ENCODE measurements around the gene SLK. TPM values are rescaled to one million over a fixed set of nuclear protein-coding genes. Genes with fewer than 3 reads are reported as not detected.

Gene SLK
- polyA plus RNA-seq, 1 of the 3 experiments (the other 2 are of a cell fraction), result 4.0 TPM

DNA sequence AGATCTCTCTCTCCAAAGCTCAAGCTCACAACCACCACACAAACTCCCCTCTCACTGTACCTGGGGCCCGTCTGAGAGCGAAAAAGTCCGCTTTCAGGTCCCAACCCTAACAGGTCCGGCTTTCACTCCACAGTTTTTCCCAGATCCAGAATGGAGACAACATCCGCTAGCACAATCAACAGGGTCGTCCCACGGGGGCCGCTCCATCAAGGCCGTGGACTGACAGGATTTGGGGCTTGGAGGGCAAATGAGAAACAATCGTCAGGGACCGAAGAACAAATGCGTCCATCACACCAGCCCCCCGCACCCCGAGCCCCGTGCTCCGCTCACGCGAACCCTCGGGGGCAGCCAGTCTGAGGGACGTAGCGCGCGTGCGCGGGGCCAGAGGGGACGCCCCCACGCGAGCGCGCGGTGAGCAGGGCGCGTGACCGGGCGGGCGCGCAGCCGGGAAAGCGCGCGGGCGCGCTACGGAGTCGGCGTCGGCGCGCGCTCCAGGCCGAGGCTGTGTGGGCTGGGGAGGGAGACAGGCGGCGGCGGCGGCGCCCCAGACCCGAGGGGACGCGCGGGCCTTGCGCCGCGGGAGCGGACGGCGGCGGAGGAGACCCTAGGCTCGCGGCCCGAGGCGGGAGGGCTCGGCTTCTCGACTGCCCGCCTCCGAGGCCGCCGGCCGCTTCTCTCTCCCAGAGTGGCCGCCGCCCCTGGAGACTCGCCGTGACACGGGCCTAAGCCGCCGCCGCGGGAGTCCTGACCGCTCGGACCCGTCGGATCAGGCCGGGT is at the start of gene SLK (continued):
- no peak for TF ChIP-seq CHD2 (IDR thresholded peaks at IDR 0.05; ENCODE audit: low read length, partially characterized antibody)
- TF ChIP-seq EZH2phosphoT487 (IDR thresholded peaks at IDR 0.05; ENCODE audit: borderline replicate concordance, low read depth), result no peak
- no peak for TF ChIP-seq JUND (IDR thresholded peaks at IDR 0.05)
- TF ChIP-seq, protein P1, sequence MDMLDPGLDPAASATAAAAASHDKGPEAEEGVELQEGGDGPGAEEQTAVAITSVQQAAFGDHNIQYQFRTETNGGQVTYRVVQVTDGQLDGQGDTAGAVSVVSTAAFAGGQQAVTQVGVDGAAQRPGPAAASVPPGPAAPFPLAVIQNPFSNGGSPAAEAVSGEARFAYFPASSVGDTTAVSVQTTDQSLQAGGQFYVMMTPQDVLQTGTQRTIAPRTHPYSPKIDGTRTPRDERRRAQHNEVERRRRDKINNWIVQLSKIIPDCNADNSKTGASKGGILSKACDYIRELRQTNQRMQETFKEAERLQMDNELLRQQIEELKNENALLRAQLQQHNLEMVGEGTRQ (IDR thresholded peaks at IDR 0.05; ENCODE audit: borderline replicate concordance, low read depth, low read length), result no peak
- peak; percentile 19; the same call in 1 of the 2 replicates for TF ChIP-seq MXI1 (IDR thresholded peaks at IDR 0.05; ENCODE audit: low read depth, low read length)
- TF ChIP-seq ELF1 (IDR thresholded peaks at IDR 0.05), result no peak
- no peak for TF ChIP-seq GATA2 (CRISPR knock-in tag; IDR thresholded peaks at IDR 0.05)
- no peak for TF ChIP-seq GABPA (IDR thresholded peaks at IDR 0.05; ENCODE audit: low read depth)
- no peak for TF ChIP-seq RXRA (IDR thresholded peaks at IDR 0.05; ENCODE audit: borderline replicate concordance, low read depth)
- TF ChIP-seq USF1 (IDR thresholded peaks at IDR 0.05; ENCODE audit: borderline replicate concordance, low read depth), result peak; percentile 21; the same call in 1 of the 2 replicates
- no peak for TF ChIP-seq MEF2A (IDR thresholded peaks at IDR 0.05; ENCODE audit: borderline replicate concordance, low read depth)

- H3K79me2 ChIP-seq (ENCODE audit: insufficient read depth), result peaks cover 42% of the 10 kb centered on the region
- no peaks in the 10 kb centered on the region for H3K9me3 ChIP-seq
- H4K20me1 ChIP-seq (ENCODE audit: insufficient read depth), result no peaks in the 10 kb centered on the region
- no peak for TF ChIP-seq ZBTB33 (IDR thresholded peaks at IDR 0.05; ENCODE audit: borderline replicate concordance, low read depth)
- no peak for TF ChIP-seq CHD2 (IDR thresholded peaks at IDR 0.05; ENCODE audit: low read length, partially characterized antibody)
- TF ChIP-seq MAX (IDR thresholded peaks at IDR 0.05; ENCODE audit: low read depth), result peak; percentile 90
- no peak for TF ChIP-seq YY1 (IDR thresholded peaks at IDR 0.05; ENCODE audit: low read depth)
- TF ChIP-seq TAF1 (IDR thresholded peaks at IDR 0.05; ENCODE audit: borderline replicate concordance, low read depth, low read length), result no peak
- no peak for TF ChIP-seq FOXM1 (IDR thresholded peaks at IDR 0.05; ENCODE audit: low read depth)
- no peak for TF ChIP-seq ELF1 (IDR thresholded peaks at IDR 0.05)
- TF ChIP-seq RXRA (IDR thresholded peaks at IDR 0.05; ENCODE audit: borderline replicate concordance, low read depth), result no peak
- no peak for TF ChIP-seq NFIC (IDR thresholded peaks at IDR 0.05; ENCODE audit: borderline replicate concordance)
- TF ChIP-seq JUND (IDR thresholded peaks at IDR 0.05), result no peak
- no peak for TF ChIP-seq POLR2AphosphoS5 (IDR thresholded peaks at IDR 0.05; ENCODE audit: low read depth, low read length)
- peak; percentile 73 for TF ChIP-seq MXI1 (IDR thresholded peaks at IDR 0.05; ENCODE audit: low read depth, low read length)
- no peak for TF ChIP-seq TCF12 (IDR thresholded peaks at IDR 0.05)
- no peak for TF ChIP-seq FOSL2 (IDR thresholded peaks at IDR 0.05; ENCODE audit: borderline replicate concordance, low read depth)
- TF ChIP-seq GABPA (IDR thresholded peaks at IDR 0.05; ENCODE audit: low read depth), result no peak
- peak overlapping the region; percentile 98 for H2AFZ ChIP-seq (ENCODE audit: low read depth)
- H3K9ac ChIP-seq, result peak overlapping the region; percentile 89
- no peaks in the 10 kb centered on the region for H3K27me3 ChIP-seq (ENCODE audit: insufficient read depth)
- WGBS (ENCODE audit: low lambda C conversion rate), result 4% methylated on average over 12 of the region's 29 CpGs
- ChIA-PET CTCF (interaction anchor here (1.0 to 1.4 kb wide), 3 partner anchors 32 to 205 kb away, joined by 3 to 4 read pairs (median 3); no protein-coding TSS in a partner anchor), POLR2A (interaction anchor here (0.7 to 1.5 kb wide), 2 partner anchors 9 kb away, joined by 3 to 5 read pairs; no protein-coding TSS in a partner anchor)
- peak overlapping the region; percentile 99 for H3K4me2 ChIP-seq
- H3F3A ChIP-seq (replicated peaks; ENCODE audit: insufficient read depth), result peaks cover 11% of the 10 kb centered on the region
- H3K4me3 ChIP-seq (ENCODE audit: low read depth in 2 of 2, low read length in 1 of 2), result peak overlapping the region; percentile 89 to 97
- no peak for DNase-seq
- H3K4me1 ChIP-seq (ENCODE audit: control insufficient read depth in 1 of 2, insufficient read depth in 2 of 2, low read depth in 1 of 2, low read length in 1 of 2), result peaks cover 3 to 17% of the 10 kb centered on the region in 2 experiments; a peak in 2 of 4 replicates
- peaks cover 7 to 9% of the 10 kb centered on the region in 2 experiments for H3K36me3 ChIP-seq (replicated peaks in 1 of 2; ENCODE audit: control insufficient read depth in 1 of 2, insufficient read depth in 2 of 2, low read length in 1 of 2)
- no peaks in the 10 kb centered on the region for H3K9me2 ChIP-seq
- H3K27ac ChIP-seq (ENCODE audit: low read depth in 2 of 2, low read length in 1 of 2), result peak overlapping the region; percentile 92 to 96
Measured at GRCh38 chr10:103917302-103918052, 49.5 kb upstream of the SLK start.
